ENCODE results near the gene PTGER3.

GRCh38 chr1:70973754-70974153 is 73.9 kb downstream of the PTGER3 start:
- TF ChIP-seq CTCF (IDR thresholded peaks at IDR 0.05) (no peak), POLR2A (IDR thresholded peaks at IDR 0.05) (no peak)
